Measurements from ENCODE around the gene EPHB2. TPM values are rescaled to one million over a fixed set of nuclear protein-coding genes. Genes with fewer than 3 reads are reported as not detected.
A peak's percentile ranks its signal among the peaks of the same experiment; 100 is the strongest.
"Not testable (repeated sequence)": the region's sequence is repeated elsewhere in the genome, so short reads cannot be mapped to it uniquely, and the experiment has no call there.

The EPHB2 gene
- total RNA-seq (2014; rRNA removed; shearing (Covaris generic)) = 29.6 and 39.3 TPM in 2 replicates

DNA sequence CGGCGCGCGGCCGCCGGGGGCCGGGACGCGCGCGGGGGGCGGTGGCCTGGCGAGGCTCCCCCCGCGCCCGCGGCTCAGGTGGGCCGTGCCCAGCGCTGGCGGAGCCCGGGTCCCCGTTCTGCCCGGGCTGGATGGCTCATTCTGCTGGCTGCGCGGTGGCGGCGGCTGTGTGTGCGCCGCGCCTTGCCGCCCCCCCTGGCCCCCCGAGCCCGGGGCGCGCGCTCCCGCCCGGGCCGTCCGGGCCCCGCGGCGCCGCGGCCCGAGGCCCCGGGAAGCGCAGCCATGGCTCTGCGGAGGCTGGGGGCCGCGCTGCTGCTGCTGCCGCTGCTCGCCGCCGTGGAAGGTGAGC lies at the start of gene EPHB2:
EPHB2 (plus strand) TSS at position 139 of the 349 bp plus-strand sequence; CDS start at position 283, 144 bp downstream.
- DNase-seq (ENCODE audit: low spot score) = no peak

DNA sequence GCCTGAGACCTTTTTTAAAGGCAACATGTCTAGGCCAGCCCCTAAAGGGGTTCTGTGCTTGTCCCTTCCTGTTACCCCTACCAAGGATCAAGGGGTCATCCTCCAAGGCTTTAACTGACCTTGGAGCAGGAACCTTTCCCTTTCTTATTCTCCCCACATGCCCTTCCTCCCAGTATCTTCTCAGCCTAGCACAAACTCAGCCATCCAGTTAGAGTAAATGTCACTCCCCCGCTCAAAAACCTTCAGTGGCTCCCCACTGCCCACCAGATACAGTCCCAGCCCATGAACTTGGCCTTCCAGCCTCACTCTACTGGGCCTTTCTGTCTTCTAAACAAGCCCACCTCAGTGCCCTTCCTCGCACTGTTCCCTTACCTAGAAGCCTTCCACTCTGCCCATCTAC lies 48.8 kb upstream of the EPHB2 start:
- no peak for DNase-seq (ENCODE audit: low spot score)

DNA sequence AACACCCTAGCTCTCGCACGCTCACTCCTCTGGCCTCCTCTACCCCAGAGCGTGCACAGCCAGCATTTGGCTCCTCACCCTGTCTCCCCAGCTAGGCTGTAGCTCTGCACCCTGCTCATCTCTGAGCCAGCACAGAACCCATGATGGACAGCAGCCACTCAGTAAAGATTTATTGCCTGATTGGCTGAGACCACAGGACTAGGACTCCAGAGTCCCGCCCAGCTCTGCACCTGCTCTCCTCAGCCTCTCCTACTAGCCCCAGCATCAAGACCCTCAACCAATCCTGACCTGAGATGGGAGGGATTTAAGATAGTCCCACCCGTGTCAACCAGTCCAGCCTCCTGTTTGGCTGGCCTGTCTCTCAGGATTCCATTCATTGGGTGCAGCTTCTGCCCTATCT lies 48.3 kb upstream of the EPHB2 start:
- peak; percentile 39 for DNase-seq (ENCODE audit: low spot score)

DNA sequence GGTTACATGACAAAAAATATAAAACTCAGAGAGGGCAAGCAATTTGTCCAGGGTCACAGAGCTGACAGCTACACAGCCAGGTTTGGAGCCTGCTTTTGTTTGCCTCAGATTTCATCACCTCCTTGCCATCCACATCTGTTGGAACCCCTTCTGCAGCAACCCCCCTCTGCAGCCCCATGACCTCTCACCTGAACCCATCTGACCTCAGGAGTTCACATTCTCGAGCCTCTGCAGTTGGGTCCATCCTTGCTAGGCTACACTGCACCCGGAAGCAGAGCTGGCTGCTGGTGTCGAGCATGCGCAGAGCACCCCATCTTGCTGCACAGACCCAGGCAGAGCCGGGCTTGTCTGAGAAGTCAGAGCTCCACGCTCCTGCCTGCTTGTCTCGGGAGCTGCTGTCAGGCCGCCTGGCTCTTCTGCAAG lies 47.6 kb upstream of the EPHB2 start:
- no peak for DNase-seq (ENCODE audit: low spot score)

DNA sequence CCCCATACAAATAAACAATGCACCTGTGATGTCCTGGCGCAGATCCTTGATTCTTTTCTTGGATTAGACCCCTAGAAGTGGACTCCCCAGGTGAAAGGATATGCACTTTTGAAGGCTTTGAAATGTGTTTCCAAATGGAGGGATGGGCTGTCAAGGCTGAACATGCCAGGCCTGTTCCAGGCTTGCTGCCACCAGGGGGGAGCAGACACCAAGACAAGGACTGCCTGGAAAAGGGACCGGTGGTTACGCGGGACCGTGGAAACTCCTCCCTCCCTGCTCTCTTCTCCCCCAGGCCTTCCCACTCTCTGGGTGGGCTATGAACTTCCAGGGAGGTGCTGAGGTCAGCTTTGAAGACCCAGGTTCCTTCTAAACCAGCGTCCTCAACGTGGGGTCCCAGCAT lies 44.9 kb upstream of the EPHB2 start:
- DNase-seq (ENCODE audit: low spot score) = no peak

DNA sequence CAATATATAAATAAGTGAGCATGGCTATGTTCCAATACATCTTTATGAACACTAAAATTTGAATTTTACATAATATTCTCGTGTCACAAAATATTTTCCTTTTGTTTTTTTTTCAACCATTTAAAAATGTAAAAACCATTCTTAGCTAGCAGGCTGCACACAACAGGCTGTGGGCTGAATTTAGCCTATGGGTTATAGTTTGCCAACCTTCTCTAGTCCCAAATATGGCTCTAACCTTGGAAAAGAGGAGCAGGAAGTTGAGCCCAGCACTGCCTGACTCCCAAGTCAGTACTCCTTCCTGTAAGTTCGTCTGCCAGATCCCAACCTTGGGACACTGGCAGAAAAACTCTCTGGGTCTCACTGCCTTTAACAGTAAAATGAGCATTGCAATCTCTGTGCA lies 44.2 kb upstream of the EPHB2 start:
- DNase-seq (ENCODE audit: low spot score) = no peak

DNA sequence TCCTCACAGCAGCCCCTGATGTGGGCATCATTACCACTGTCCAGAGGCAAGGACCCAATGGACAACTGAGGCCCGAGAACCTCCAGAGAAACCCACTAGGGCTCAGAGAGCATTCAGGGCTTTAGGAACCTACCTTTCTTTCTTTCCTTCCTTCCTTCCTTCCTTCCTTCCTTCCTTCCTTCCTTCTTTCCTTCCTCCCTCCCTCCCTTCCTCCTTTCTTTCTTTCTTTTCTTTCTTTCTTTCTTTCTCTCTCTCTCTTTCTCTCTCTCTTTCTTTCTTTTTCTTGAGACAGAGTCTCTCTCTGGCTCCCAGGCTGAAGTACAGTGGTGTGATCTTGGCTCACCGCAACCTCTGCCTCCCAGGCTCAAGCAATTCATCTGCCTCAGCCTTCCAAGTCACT lies 41.8 kb upstream of the EPHB2 start:
- DNase-seq (ENCODE audit: low spot score) = not testable (repeated sequence)

DNA sequence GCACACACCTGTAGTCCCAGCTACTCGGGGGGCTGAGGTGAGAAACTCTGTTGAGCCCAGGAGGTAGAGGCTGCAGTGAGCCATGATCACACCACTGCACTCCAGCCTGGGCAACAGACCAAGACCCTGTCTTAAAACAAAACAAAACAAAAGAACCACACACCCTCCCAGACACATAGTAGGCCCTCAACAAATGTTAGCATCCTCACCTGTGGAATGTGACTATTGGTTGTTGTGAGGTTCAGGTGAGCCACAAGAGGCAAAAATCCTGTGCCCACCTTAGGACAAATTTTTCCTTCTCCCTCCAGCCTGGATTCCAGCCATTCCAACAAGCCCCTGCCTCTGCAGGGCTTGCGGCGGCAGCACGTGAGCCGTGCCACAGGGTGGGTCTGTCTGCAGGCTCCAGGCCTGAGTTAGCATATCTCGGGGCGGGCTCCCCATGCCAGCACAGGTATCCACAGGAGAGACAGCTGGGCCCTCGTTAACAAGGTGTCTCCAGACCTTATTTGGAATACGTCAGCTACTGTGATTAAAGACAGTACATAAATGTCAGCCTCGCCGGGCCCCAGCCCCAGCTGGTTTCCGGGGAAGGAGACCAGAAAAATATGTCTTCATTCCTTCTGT lies 40.2 kb upstream of the EPHB2 start:
- no peak for DNase-seq (ENCODE audit: low spot score)

DNA sequence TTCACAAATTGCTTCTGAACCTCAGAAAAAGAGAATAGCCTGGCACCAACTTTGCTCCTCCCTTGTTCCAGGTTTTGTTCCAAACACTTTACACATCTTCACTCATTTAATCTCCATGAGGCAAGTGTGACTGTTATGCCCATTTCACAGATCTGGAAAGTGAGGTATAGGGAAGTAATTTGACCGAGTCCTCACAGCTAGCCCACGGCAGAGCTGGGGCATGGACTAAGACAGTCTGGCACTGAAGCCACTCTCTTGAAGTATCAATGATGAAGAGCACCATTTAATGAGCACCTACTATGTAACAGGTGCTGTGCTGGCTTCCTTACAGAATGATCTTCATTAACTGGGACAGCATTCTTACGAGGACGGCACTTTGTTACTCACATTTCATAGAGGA lies 38.6 kb upstream of the EPHB2 start:
- no peak for DNase-seq (ENCODE audit: low spot score)

DNA sequence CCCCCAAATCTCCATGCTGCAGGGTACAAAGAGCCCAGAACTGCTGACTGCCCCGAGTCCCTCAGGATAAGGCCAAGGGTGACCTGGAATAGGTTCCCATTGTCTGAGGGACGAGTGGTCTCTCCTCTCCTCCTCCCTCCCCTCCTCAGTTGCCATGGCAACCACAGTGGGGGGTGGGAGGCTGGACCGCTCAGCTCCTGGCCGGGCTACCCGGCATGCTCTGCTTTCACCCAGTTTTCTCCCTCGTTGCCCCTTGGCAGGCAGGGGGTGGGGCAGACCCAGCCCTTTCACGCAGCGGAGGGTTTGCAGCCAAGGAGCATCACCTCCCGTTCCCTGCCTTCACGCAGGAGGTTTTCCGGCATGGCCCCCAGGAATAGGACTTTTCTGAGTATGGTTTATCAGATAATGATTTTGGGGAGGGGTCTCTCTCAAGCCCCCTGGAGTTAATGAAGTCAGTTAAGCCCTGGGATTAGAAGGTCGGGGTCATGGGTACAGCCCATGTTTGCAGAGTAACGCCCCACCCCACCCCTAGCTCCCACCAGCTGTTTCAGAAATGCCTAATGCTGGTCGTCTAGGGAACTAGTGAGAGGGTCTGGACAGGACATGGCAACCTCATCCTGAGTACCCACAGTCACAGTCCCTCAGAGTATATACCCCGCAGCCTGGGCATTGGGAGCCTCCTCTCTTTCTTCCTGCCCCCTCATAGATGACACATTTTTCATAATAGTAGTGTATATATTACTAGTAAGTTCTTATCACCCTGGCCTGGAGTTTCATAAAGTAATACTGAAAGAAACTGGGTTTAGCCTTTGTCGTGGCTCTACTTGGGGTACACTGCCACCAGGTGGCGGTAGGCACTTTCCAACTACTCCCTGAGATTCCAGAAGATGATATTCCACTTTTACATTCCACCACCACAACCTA lies 36.9 kb upstream of the EPHB2 start:
- DNase-seq (ENCODE audit: low spot score) = peak; percentile 48

DNA sequence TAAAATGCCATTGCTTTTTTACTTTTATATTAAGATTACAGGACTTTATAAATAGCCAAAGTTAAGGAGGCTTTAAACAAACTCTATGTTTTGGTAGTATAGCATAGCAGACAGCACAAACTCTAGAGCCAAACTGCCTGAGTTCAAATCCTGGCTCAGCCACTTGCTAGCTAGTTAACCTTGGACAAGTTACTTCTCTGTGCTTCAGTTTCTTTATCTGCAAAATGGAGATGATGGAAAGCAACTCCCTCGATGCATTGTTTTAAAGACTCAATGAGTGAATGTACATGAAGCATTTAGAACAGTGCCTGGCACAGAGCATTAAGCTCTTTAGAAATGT lies 36.3 kb upstream of the EPHB2 start:
- DNase-seq (ENCODE audit: low spot score) = no peak

DNA sequence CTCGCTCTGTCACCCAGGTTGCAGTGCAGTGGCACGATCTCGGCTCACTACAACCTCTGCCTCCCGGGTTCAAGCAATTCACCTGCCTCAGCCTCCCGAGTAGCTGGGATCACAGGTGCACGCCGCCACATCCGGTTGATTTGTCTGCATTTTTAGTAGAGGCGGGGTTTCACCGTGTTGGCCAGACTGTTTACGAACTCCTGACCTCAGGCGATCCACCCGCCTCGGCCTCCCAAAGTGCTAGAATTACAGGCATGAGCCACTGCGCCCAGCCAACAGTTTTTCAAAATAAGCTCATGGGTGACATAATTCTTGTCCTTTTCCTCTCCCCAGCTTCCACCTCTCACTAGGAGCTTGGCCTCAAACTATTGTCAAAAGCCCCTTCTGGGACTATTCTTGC lies 34.5 kb upstream of the EPHB2 start:
- DNase-seq (ENCODE audit: low spot score) = not testable (repeated sequence)

DNA sequence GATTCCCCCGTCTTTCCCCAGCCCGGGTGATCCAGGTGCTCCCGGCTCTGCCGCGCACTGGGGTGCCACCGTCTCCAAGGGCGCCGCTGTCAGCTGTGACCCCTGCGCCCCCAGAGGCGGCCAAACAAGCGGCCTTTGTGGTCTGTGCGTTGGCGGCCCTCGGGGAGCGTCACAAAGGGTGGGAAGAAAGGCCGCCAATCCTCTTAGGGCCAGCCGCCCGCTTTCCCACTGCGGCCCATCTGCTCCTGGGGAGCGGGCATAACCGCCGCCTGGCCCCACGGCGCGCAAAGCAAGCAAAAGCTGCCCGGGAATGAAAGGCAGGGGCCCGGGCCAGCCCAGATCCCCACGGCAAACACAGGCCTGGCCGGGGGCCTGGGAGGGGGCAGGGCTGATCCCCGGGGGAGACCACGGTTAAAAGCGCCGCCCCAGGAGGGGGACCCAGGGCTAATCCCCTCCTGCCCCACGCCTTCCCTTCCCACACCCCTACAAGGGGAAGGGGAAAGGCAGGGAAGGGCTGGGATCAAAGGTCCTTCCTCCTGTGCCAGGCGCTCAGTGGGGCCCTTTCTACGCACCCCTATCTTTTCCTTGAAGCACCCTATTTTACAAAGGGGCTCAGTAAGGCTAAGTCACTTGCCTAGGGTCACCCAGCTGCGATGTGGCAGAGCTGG lies 33.6 kb upstream of the EPHB2 start:
- DNase-seq (ENCODE audit: low spot score) = no peak

DNA sequence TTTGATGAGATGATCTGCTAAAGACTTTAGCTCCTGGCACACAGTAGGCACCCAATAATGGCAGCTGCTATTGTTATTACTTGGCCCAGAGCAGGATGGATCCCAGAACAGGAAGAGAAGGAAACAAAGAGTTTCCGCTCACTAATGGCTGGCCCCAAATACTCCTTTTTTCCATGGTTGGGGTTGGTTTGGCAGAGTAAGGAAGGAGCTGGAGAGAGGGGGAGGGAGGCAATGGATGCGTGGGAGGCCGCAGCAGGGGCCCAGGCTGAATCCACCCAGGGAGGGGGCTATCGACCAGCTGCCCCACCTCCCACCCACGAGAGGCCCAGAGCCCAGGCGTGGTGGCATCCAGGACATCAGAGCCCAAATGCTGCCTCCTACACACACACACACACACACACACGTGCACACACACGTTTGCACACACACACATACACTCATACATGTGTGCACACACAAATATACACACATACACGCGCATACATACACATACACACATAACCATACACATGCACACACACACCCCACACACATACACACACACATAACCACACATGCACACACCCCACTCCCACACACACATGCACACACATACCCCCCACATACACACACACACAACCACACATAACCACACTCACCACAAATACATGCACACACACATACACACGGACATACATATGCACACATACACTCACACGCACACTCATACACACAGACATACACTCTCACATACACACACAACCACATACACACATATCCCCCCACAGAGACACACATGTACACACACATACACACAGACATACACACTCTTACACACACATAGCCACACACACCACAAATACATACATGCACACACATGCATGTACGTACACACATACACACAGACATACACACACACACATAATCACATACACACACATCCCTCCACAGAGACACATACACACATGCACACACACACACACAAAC lies 32.4 kb upstream of the EPHB2 start:
- no peak for DNase-seq (ENCODE audit: low spot score)

DNA sequence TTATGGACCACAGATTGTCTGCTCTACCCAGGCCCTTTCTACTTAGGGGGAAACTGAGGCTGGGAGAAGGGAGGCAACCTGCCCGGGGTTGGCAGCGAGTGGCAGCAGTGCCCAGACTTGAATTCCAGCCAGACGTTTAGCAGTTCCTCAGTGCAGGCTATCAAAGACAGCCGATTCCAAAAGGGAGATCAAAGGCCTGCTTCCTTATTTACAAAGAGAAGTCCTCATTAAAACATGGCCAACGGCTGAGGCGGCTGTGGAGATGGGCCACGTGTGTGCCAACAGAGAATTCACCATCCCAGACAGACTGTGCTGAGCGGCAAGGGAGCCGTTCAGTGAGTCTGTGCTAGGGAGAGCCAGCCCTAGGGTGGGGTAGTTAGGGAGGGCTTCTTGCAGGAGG lies 29.9 kb upstream of the EPHB2 start:
- DNase-seq (ENCODE audit: low spot score) = no peak

DNA sequence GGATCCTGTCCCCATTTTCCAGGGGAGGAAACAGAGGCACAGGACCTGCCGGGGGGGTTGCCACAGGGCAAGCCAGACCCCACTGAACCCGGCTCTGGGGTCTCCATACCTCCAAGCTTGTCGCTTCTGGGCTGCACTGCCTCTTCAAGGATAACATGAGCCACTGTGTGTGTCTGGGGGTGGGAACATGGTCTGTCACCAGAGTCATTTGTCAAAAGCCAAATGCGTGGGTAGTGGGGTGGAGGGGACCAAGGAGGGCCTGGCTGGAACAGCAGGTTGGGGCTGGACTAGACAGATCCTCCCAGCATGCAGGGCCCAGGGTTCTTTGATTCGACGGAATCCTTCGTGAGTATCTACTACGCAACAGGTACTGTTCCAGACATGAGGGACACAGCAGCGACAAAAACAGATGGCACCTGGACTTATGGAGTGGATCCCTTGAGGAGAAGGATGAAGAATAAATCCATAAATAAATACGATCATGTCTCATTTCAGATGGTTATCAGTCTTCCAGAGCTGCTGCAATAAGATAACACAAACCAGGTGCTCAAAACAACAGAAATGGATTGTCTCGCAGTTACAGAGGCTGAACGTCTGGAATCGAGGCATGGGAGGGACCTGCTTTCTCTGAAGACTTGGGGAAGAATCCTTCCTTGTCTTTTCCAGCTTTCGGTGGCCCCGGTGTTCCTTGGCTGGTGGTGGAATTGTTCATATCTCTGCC lies 28.9 kb upstream of the EPHB2 start:
- DNase-seq (ENCODE audit: low spot score) = no peak

DNA sequence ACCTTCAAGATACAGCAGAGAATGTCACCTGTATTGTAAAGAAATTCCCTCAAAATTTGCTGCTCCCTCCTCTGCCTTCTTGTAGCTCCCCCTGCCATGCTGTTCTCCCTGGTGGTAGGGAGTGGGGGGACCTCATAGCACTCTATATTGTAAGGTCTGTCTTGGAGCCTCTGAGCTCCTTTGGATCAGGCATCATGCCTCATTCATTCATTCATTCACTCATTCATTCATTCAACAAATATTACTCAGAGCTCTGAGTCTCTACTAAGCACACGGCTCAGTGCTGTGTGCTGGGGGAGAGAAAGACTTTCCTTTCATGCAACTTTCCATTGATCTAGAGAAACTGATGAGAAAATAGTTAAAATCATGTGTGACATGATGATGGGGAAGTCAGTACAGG lies 27.1 kb upstream of the EPHB2 start:
- no peak for DNase-seq (ENCODE audit: low spot score)

DNA sequence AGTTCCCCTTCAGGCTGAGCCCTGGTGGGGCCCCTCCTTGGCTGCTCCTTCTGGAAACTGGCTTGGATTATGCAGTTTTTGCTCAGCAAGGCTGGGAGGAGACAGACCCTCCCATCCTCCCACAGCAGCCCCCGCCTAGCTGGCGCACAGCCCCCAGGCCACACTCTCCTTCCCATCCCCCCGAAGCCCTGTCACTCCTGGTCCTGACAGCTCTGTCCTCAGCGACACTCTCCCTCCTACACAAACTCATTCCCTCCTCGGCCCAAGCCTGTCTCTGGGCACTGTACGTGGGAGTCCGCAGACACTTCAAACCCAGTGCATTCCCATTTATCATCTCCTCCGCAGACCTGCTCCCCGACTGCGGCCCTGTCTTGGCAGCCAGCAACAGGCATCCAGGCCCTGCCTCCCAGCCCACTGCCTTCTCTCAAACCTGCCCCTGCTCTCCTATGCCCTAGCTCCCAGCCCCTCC lies 25.0 kb upstream of the EPHB2 start:
- DNase-seq (ENCODE audit: low spot score) = no peak

DNA sequence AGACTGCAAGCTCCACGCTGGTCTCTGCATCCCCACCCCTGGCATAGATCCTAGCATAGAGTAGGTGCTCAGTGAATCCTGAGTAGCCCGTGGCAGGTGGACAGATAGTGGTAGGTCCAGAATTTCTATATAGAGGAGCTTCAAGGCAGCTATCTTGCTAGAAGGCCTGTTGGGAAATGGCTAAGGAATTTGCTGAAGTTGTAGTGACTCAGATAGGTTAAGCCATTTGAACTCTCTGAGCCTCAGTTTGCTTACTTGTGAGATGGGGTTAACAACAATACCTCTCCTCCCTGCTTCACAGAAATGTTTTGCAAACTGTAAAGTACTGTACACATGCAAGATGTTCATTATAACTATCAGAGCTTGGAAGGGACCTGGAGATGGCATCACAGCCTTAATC lies 23.4 kb upstream of the EPHB2 start:
- DNase-seq (ENCODE audit: low spot score) = no peak

DNA sequence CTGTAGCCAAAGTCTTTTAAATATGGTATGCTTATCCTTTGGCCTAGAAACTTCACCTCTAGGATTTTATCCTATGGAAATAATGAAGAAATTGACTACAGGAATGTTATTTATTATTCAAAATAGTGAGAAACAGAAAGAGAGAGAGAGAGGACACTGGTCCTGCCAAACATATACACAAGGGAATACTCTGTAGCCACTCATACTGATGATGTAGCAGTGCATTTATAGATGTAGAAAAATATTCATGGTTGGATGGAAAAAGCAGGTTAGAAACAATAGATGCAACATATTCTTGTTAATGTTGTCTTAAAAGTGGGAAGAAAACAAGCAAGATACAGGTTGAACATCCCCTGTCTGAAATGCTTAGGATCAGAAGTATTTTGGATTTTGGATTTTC lies 22.2 kb upstream of the EPHB2 start:
- DNase-seq (ENCODE audit: low spot score) = no peak

DNA sequence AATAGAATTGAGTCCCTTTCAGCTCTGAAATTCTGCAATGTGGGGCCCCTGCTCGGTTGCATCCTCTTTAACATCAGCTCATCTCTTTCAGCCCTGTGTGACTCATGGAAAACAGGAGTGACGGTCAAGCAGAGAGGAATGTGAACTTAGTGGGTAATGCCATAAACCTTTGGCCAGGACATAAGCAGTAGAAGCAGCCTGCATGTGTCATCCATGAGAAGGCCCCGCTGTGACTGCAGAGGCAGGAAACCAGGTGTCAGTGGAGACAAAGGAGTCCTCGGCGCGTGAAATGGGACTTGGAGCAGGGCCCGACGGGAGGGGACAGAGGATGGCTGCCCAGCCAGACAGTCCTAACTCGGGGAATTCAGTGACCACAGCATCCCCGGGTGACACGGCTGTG lies 21.1 kb upstream of the EPHB2 start:
- DNase-seq (ENCODE audit: low spot score) = peak; percentile 87

Data from A172 (cell line).